ELR (cell line): ENCODE data around the gene PSMG1.

Experiments
- DNase-seq: peaks from one replicate; pipeline ENCODE4 v3.0.0-alpha.2; 2015; ENCODE audit warnings: low read depth

PSMG1 gene

GRCh38 chr21:39156024-39156423, 27.2 kb downstream of the PSMG1 start:
- DNase-seq = peak; percentile 13

- no peak for DNase-seq
Measured at GRCh38 chr21:39155578-39155977, 27.7 kb downstream of the PSMG1 start.

- peak; percentile 6 for DNase-seq
Measured at GRCh38 chr21:39153842-39154241, 29.4 kb downstream of the PSMG1 start.

- DNase-seq = peak; percentile 40
Measured at GRCh38 chr21:39153373-39153772, 29.9 kb downstream of the PSMG1 start.

GRCh38 chr21:39152271-39152670, 31.0 kb downstream of the PSMG1 start:
- DNase-seq = no peak

- DNase-seq = no peak
Measured at GRCh38 chr21:39150877-39151276, 32.4 kb downstream of the PSMG1 start.

GRCh38 chr21:39150316-39150715, 32.9 kb downstream of the PSMG1 start:
- no peak for DNase-seq

- DNase-seq = no peak
Measured at GRCh38 chr21:39149882-39150281, 33.4 kb downstream of the PSMG1 start.

- no peak for DNase-seq
Measured at GRCh38 chr21:39148975-39149374, 34.3 kb downstream of the PSMG1 start.

GRCh38 chr21:39144191-39144590, 39.1 kb downstream of the PSMG1 start:
- DNase-seq = no peak

- DNase-seq = no peak
Measured at GRCh38 chr21:39142972-39143371, 40.3 kb downstream of the PSMG1 start.

- DNase-seq = peak; percentile 30
Measured at GRCh38 chr21:39141502-39141901, 41.7 kb downstream of the PSMG1 start.

GRCh38 chr21:39137248-39138178, 45.7 kb downstream of the PSMG1 start:
- peak; percentile 63 for DNase-seq

- peak; percentile 89 for DNase-seq
Measured at GRCh38 chr21:39136711-39137110, 46.5 kb downstream of the PSMG1 start.

GRCh38 chr21:39136138-39136537, 47.1 kb downstream of the PSMG1 start:
- peak; percentile 48 for DNase-seq

GRCh38 chr21:39134288-39134810, 48.9 kb downstream of the PSMG1 start:
- DNase-seq = no peak

- peak; percentile 49 for DNase-seq
Measured at GRCh38 chr21:39132248-39132647, 51.0 kb downstream of the PSMG1 start.

- DNase-seq = no peak
Measured at GRCh38 chr21:39131791-39132190, 51.5 kb downstream of the PSMG1 start.

GRCh38 chr21:39127506-39127905, 55.7 kb downstream of the PSMG1 start:
- DNase-seq = no peak

GRCh38 chr21:39126486-39126806, 56.8 kb downstream of the PSMG1 start:
- DNase-seq = no peak

GRCh38 chr21:39125752-39126485, 57.3 kb downstream of the PSMG1 start:
- peak; percentile 75 for DNase-seq
